HepG2 (cell line): ENCODE results near the gene RSL1D1. TPM values are rescaled to one million over a fixed set of nuclear protein-coding genes. Genes with fewer than 3 reads are reported as not detected.
A peak's percentile ranks its signal among the peaks of the same experiment; 100 is the strongest.

Source experiments
- ATAC-seq: fragments of 200-7000 bp; cut with Tn5 transposase; 3 replicates; pipeline ENCODE4 v1.9.1; 2020; ENCODE audit warnings: mild to moderate bottlenecking, moderate library complexity
- BruUV-seq: library from RNA; stranded (reverse); fragments of 400-500 nt; replicated peaks from 2 replicates; lab custom pipeline; 2021; lab: Mats Ljungman, UMichigan
- CTCF ChIA-PET: fragments of 300-600 bp; formaldehyde crosslinking; extraction: SDS; loops from one replicate; lab custom pipeline; 2021; ENCODE audit warnings: low total read pairs, inconsistent platforms, low intra/inter-chr PET ratio; lab: Yijun Ruan, JAX
- POLR2A ChIA-PET: fragments of 350-600 bp; sonication (Branson Sonifier 250); formaldehyde crosslinking; loops from one replicate; lab custom pipeline; 2020; ENCODE audit warnings: antibody characterized with exemption, inconsistent platforms; lab: Yijun Ruan, JAX
- DNase-seq: peaks from one replicate; pipeline ENCODE4 v3.0.0-alpha.2; 2015; ENCODE audit warnings: low spot score
- FAIRE-seq: peaks from 3 replicates; lab custom pipeline; 2011; peaks lifted over from hg19 to GRCh38; lab: Jason Lieb, UNC
- H2AFZ ChIP-seq: one replicate; pipeline ENCODE4 v1.6.1; 2011; ENCODE audit warnings: low read length, inconsistent platforms
- H3K27ac ChIP-seq: fragments of 300-600 bp; 3 replicates; pipeline ENCODE4 v1.8.0; 2011; ENCODE audit warnings: mixed run types, mild to moderate bottlenecking, mixed read lengths, low read length, inconsistent platforms; ENCODE audit not compliant: insufficient read depth; ENCODE audit errors: extremely low read length
- H3K27me3 ChIP-seq, 2 experiments: fragments of 200-600 bp in 1 of 2; 2 replicates in 1 of 2; 3 replicates in 1 of 2; pipeline versions ENCODE4 v1.6.0 to v1.8.0; 2011; ENCODE audit warnings: low read length in 2 of 2, mild to moderate bottlenecking in 2 of 2, moderate library complexity in 2 of 2, inconsistent platforms in 1 of 2; ENCODE audit not compliant: insufficient read depth in 2 of 2, control insufficient read depth in 1 of 2
- H3K36me3 ChIP-seq, 2 experiments: fragments of 200-600 bp in 1 of 2; replicated peaks in 1 of 2; 2 replicates in 1 of 2; 3 replicates in 1 of 2; pipeline versions ENCODE4 v1.5.1 to v1.8.0; 2011; ENCODE audit warnings: low read length in 2 of 2, inconsistent platforms in 1 of 2; ENCODE audit not compliant: insufficient read depth in 2 of 2, control insufficient read depth in 1 of 2
- H3K4me1 ChIP-seq: 2 replicates; pipeline ENCODE4 v1.5.1; 2012; ENCODE audit warnings: low read length, inconsistent platforms; ENCODE audit not compliant: insufficient read depth
- H3K4me2 ChIP-seq: 2 replicates; pipeline ENCODE4 v1.6.0; 2011; ENCODE audit warnings: low read depth, low read length, inconsistent platforms
- H3K4me3 ChIP-seq, 3 experiments: fragments of 200-600 bp in 1 of 3; sonication (generic), shearing (Covaris generic) in 1 of 3; replicated peaks in 1 of 3; 2 replicates each; pipeline ENCODE4 v1.5.1; 2011 to 2016; ENCODE audit warnings: low read length in 3 of 3, inconsistent platforms in 2 of 3, low read depth in 2 of 3, mild to moderate bottlenecking in 2 of 3, control low read depth in 1 of 3, mixed read lengths in 1 of 3; ENCODE audit not compliant: insufficient read depth in 1 of 3
- H3K79me2 ChIP-seq: one replicate; pipeline ENCODE4 v1.6.1; 2011; ENCODE audit warnings: low read length, inconsistent platforms; ENCODE audit not compliant: insufficient read depth
- H3K9ac ChIP-seq: 2 replicates; pipeline ENCODE4 v1.6.0; 2011; ENCODE audit warnings: mild to moderate bottlenecking, low read depth, low read length, inconsistent platforms; ENCODE audit not compliant: insufficient read depth
- H3K9me3 ChIP-seq: 2 replicates; pipeline ENCODE4 v1.5.1; 2012; ENCODE audit warnings: mild to moderate bottlenecking, low read length
- H4K20me1 ChIP-seq: 2 replicates; pipeline ENCODE4 v1.6.0; 2011; ENCODE audit warnings: inconsistent platforms, mild to moderate bottlenecking, low read length, moderate library complexity; ENCODE audit not compliant: insufficient read depth
- AGO2 ChIP-seq: fragments of 200-400 bp; formaldehyde crosslinking; optimal IDR thresholded peaks from 2 replicates; pipeline ENCODE3; 2017; ENCODE audit warnings: mild to moderate bottlenecking, low read depth, low read length, moderate library complexity
- DMAP1 ChIP-seq: IDR thresholded peaks from 2 replicates; pipeline ENCODE4 v1.6.1; 2016
- GABPA ChIP-seq, 2 experiments: IDR thresholded peaks; 2 replicates each; pipeline ENCODE4 v1.6.1; 2011 to 2016; ENCODE audit warnings: low read depth in 2 of 2, low read length in 1 of 2, missing biosample characterization in 1 of 2, missing genetic modification characterization in 1 of 2
- STAT6 ChIP-seq: sonication (generic); formaldehyde crosslinking; IDR thresholded peaks from 2 replicates; pipeline ENCODE4 v1.4.0; 2020; ENCODE audit warnings: missing genetic modification reagents, mild to moderate bottlenecking, borderline replicate concordance
- WGBS: methylation state at CpG from one replicate; pipeline ENCODE4 v1.1.6; 2017; ENCODE audit warnings: low lambda C conversion rate; 5-methylcytosine and 5-hydroxymethylcytosine counted together
- in situ Hi-C: cut with HindIII; loops from 2 replicates; pipeline ENCODE4 v1.10.0; 2017; ENCODE audit warnings: low pct_unique_long_range_greater_than_20kb; ENCODE audit not compliant: extremely low pct_ligation_motif_present
- intact Hi-C: fragments of 100-400 bp; cut with micrococcal nuclease; formaldehyde crosslinking; loops from one replicate; pipeline ENCODE4 v1.10.0; 2022; ENCODE audit not compliant: unreplicated experiment
- polyA plus RNA-seq, 8 experiments: library from polyadenylated mRNA; depleted of rRNA in 3 of 8; stranded (reverse) in 7 of 8; unstranded in 1 of 8; fragments of >200 nt; fragmentation: Illumina TruSeq in 4 of 8; extraction: Trizol in 4 of 8; gene quantifications; 2 replicates each; pipeline versions ENCODE4 v1.2.1 to v1.2.3, GENCODE V29; 2011 to 2016; ENCODE audit warnings: low read depth in 4 of 8, missing spikeins in 1 of 8, mixed read lengths in 1 of 8; ENCODE audit not compliant: insufficient read depth in 1 of 8
- total RNA-seq, 5 experiments: library from RNA; depleted of rRNA; stranded (reverse); fragments of >200 nt; fragmentation: Illumina TruSeq; extraction: Trizol; gene quantifications; 2 replicates each; pipeline ENCODE4 v1.2.3, GENCODE V29; 2016; ENCODE audit warnings: low read depth in 1 of 5

RSL1D1 gene
- total and polyA plus RNA-seq, 2 of the 13 experiments (the other 11 are each of a cell fraction or from before 2014, with no cell fraction given), result 187 to 343 TPM

DNA sequence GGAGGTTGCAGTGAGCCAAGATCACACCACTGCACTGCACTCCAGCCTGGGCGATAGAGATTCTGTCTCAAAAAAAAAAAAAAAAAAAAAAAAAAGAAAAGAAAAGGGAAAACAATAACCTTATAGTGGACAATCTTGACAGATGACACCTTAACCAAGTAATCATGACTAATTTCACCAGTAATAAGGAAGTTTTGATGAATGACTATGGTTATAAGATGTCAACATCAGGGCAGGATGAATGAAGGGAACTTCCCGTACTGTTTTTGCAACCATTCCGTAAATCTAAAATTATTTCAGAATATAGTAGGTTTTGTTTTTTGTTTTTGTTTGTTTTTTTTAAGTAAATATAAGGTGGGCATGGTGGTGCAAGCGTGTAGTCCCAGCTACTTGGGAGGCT is 41.4 kb upstream of the RSL1D1 start:
- Histone ChIP-seq H3K4me3 (no peak overlapping the region), H2AFZ (no peak overlapping the region), H3K9me3 (no peaks in the 10 kb centered on the region), H3K79me2 (peaks cover 22% of the 10 kb centered on the region), H3K4me2 (no peak overlapping the region), H3K9ac (no peak overlapping the region), H3K4me1 (no peaks in the 10 kb centered on the region), H3K27ac (no peak overlapping the region)
- intact Hi-C loops, result no loop called here
- POLR2A ChIA-PET, result interaction anchor here (1.2 kb wide), 1 partner anchor 26 kb away, joined by 5 read pairs; no protein-coding TSS in a partner anchor
- 89% methylated on average over 4 of the region's 4 CpGs for WGBS
- no TSS peak for BruUV-seq
- ATAC-seq, result no peak
- in situ Hi-C loops, result no loop called here
- TF ChIP-seq AGO2 (peak; percentile 31), DMAP1 (CRISPR knock-in tag) (no peak), STAT6 (CRISPR knock-in tag) (no peak), GABPA (IDR thresholded peaks at IDR 0.05; ENCODE audit: low read depth, low read length) (no peak), GABPA (CRISPR knock-in tag; IDR thresholded peaks at IDR 0.05; ENCODE audit: low read depth) (no peak)
- TF ChIP-seq, all 625 proteins: peak for 1
- CTCF ChIA-PET, result no interaction called here
- H4K20me1 ChIP-seq, result no peaks in the 10 kb centered on the region
- DNase-seq (no peak), FAIRE-seq (no peak)
- peaks cover 50 to 79% of the 10 kb centered on the region in 2 experiments for H3K36me3 ChIP-seq
- no peaks in the 10 kb centered on the region for H3K27me3 ChIP-seq
